Globus pallidus (tissue), 1 donor: Measurements from ENCODE around the gene DENND1A.
A peak's percentile ranks its signal among the peaks of the same experiment; 100 is the strongest.
"Not testable (repeated sequence)": the region's sequence is repeated elsewhere in the genome, so short reads cannot be mapped to it uniquely, and the experiment has no call there.

ENCODE experiments used
- DNase-seq: peaks from one replicate; pipeline ENCODE4 v3.0.0-alpha.2; 2015; ENCODE audit warnings: low spot score

Gene DENND1A

DNA sequence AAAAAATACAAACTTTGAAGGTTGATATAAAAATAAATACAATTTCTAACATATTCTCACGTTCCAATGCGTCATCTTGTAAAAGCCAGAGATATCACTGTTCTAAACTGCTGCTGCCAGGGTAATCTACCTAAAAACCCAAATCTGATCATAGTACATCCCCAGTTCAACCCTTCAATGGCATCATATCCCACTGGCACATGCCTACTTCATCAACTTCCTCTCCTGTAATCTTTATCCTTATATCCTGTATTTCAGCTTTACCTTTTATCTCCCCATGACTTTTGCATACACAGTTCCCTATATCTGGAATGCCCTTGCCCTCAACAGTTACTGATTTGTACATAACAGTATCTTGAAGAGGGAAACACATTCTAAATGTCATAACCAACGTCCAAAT lies 7.5 kb downstream of the DENND1A start:
- DNase-seq = no peak

DNA sequence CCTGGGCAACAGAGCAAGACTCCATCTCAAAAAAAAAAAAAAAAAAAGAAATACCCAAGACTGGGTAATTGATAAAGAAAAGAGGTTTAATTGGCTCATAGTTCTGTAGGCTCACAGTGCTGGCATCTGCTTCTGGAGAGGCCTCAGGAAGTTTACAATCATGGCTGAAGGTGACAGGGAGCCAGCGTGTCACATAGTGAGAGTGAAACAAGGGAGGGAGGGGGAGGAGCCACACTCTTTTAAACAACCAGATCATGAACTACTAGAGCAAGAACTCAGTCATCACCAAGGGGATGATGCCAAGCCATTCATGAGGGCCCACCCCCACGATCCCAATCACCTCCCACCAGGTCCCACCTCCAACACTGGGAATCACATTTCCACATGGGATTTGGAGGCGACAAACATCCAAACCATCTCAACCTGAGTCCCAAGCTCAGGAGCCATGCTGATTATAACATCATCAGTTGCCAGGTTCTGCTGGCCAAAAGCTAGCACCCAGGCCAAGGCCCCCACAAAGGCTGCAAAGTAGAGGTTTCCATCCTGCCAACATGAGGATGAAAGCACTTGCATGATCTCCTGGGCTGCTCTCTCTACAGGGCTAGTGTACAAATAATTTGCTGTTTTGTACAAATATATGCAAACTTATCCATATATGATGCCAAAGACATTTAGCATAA lies 15.3 kb downstream of the DENND1A start:
- no peak for DNase-seq

GRCh38 chr9:123912167-123912897 lies 17.6 kb downstream of the DENND1A start:
- DNase-seq = no peak

GRCh38 chr9:123911024-123911423 lies 18.9 kb downstream of the DENND1A start:
- DNase-seq = no peak

- not testable (repeated sequence) for DNase-seq
Measured at GRCh38 chr9:123909192-123909591, 20.7 kb downstream of the DENND1A start.

GRCh38 chr9:123903550-123903949 lies 26.4 kb downstream of the DENND1A start:
- not testable (repeated sequence) for DNase-seq

DNA sequence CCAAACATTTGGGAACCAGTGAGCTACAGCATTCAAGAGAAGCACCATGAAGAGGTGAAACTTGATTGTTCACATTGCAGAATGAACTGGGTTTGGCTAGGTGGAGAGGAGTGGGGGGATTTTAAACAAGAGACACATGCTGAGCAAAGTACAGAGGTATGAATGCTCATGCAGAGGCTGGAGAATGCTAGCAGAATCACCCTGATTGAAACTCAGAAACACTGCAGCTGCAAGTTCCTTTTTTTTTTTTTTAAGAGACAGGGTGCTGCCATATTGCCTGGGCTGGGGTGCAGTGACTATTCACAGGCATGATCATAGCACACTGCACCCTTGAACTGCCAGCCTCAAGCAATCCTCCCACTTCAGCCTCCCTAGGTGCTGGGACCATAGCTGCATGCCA lies 35.1 kb downstream of the DENND1A start:
- no peak for DNase-seq

DNA sequence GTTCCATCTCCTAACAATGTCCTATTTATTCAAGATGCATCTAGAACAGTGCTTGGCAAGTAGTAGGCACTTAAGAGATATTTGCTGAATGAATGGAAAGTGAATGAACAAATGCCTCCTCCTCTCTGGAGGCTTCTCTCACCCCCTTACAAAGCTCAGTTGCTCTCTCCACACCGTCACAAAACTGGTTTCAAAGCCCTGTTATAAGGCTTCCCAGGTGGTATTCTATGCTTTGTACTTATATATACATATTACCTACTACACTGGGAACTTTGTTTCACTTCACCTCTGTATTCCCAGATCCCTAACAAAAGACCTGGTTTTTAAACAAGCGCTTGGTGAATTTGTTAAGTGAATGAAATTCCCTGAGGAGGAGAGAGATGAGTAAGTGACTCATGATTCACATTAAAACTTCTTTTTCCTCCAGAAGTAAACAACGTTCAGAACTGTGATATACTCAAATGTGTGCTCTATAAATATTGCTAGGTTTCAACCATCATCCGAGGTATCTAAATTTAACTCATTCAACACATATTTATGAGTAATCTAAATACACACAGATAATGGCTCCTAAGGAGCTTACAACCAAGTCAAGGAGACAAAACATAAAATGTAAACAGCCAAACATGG lies 36.0 kb downstream of the DENND1A start:
- DNase-seq = no peak

DNA sequence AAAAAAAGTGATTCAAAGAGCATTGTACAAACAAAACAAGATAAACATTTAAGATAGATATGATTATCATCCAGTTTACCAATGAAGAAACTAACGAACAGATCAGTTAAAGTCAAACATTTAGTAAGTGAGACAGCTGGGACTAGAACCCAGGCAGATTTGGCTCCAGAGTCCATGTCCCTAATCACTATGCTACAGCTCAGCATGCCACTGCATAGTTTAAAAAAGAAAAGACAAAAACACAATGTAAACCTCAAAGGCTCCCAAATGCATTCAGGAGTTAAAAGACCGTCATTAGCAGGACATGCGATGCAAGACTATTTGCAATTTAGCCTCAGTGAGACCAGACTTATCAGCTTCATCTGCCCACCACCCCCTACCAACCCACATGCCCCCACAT lies 36.8 kb downstream of the DENND1A start:
- no peak for DNase-seq

DNA sequence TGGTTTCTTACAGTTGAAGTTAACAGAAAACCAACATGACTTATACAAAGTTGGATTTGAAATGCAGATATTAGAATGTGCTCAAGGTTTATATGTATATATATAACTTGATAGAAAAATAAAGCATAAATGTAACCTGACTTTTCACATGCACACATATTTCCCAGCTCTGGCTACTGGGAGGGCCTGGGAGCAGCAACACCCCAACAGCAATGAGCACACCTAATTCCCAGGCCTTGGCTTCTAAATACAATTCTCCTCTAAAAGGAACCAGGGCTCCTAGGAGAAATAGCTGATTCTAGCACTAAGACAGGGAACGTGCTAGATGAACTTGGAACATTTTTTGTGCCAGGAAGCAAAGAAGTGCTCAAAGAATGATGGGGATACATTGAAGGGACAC lies 42.1 kb downstream of the DENND1A start:
- no peak for DNase-seq

DNA sequence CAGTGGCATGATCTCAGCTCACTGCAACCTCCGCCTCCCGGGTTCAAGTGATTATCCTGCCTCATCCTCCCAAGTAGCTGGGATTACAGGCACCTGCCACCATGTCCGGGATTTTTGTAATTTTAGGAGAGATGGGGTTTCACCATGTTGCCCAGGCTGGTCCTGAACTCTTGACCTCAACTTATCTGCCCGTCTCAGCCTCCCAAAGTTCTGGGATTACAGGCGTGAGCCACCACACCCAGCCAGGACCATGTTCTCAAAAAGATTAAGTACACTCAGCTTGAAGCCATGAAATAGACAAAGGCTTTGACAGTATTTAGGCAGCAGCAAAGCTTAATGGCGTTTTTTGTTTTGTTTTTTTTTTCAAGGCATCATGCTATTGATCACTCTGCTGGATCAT lies 44.1 kb downstream of the DENND1A start:
- DNase-seq = not testable (repeated sequence)

- no peak for DNase-seq
Measured at GRCh38 chr9:123883634-123884033, 46.3 kb downstream of the DENND1A start.

- no peak for DNase-seq
Measured at GRCh38 chr9:123881604-123882003, 48.3 kb downstream of the DENND1A start.

GRCh38 chr9:123880420-123880819 lies 49.5 kb downstream of the DENND1A start:
- DNase-seq = no peak

- no peak for DNase-seq
Measured at GRCh38 chr9:123876750-123877149, 53.2 kb downstream of the DENND1A start.

DNA sequence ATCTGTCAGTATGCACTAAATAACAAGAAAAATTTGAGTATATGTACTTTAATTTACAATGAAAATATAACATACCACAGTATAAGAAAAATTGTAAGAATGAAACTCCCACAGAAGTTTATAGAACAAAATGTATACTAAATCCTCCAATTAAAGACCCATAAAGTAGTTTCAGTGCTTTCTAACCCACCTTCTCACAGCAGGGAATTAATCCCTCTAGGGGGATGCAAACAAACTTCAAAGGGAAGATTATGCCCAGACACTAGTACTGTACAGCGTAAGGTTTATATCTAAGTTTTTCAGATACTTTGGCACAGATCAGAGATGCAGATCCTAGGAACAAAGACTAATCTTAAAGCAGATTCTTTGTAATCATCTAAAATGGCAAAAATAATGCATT lies 57.2 kb downstream of the DENND1A start:
- DNase-seq = no peak

DNA sequence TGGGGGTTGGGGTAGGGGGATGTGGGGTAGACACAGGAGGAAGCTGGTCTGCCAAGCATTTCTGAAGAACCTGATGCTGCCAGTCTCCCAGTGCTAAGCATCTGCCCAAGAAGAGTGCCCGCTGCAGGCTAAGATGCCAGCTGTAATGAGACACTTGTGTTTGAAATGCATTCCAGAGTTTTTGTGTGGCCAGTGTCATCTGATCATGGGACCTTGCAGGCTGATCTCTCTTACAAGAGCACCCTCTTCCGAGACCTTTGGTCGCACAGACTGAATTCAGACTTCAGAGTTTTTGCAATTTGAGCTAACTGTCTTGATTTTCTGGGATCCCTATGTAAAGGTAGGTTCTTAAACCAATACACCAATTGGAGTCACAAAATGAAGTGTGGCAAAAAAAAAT lies 58.1 kb downstream of the DENND1A start:
- DNase-seq = peak; percentile 63

DNA sequence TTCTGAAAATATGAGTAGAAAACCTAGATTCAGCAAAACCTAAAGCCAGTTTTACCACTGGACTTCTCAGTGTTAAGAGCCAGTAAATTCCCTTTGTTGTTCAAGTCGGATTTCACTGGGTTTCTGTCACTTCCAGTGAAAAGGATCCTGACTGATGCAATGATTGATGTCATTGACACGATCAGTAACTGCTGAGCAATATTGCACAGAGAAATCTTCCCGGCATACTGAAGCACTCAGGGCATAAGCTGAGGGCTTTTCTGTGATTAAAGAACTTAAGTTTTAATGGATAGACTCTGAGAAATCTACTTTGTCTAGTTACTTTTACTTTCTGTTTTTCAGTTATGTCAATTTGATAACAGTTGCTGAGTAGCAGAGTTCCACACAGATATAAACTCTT lies 61.9 kb downstream of the DENND1A start:
- no peak for DNase-seq

GRCh38 chr9:123867034-123867433 lies 62.9 kb downstream of the DENND1A start:
- DNase-seq = peak; percentile 32

- DNase-seq = no peak
Measured at GRCh38 chr9:123866497-123866896, 63.4 kb downstream of the DENND1A start.

GRCh38 chr9:123865226-123866000 lies 64.5 kb downstream of the DENND1A start:
- DNase-seq = no peak

GRCh38 chr9:123864251-123864650 lies 65.7 kb downstream of the DENND1A start:
- no peak for DNase-seq
